GM12865 (cell line): Measurements from ENCODE around the gene ZNF771.

Experiments used
- DNase-seq: peaks from one replicate; pipeline ENCODE4 v3.0.0; 2010; ENCODE audit warnings: low read depth
- H3K4me3 ChIP-seq: 2 replicates; pipeline ENCODE4 v1.5.1; 2011; ENCODE audit warnings: mild to moderate bottlenecking, low read depth, low read length, control low read depth
- TF ChIP-seq, protein P1 (sequence below): IDR thresholded peaks from 2 replicates; pipeline ENCODE4 v1.5.1; 2011; ENCODE audit warnings: low read length, control low read depth, low read depth, inconsistent platforms; ENCODE audit not compliant: insufficient read depth; ENCODE audit errors: missing control alignments

The ZNF771 gene

GRCh38 chr16:30369938-30370455, 37.4 kb upstream of the ZNF771 start:
- peak overlapping the region; percentile 92 for H3K4me3 ChIP-seq
- no peak for DNase-seq
- TF ChIP-seq, protein P1, sequence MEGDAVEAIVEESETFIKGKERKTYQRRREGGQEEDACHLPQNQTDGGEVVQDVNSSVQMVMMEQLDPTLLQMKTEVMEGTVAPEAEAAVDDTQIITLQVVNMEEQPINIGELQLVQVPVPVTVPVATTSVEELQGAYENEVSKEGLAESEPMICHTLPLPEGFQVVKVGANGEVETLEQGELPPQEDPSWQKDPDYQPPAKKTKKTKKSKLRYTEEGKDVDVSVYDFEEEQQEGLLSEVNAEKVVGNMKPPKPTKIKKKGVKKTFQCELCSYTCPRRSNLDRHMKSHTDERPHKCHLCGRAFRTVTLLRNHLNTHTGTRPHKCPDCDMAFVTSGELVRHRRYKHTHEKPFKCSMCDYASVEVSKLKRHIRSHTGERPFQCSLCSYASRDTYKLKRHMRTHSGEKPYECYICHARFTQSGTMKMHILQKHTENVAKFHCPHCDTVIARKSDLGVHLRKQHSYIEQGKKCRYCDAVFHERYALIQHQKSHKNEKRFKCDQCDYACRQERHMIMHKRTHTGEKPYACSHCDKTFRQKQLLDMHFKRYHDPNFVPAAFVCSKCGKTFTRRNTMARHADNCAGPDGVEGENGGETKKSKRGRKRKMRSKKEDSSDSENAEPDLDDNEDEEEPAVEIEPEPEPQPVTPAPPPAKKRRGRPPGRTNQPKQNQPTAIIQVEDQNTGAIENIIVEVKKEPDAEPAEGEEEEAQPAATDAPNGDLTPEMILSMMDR: no peak

- H3K4me3 ChIP-seq: peak within 1 kb of the TSS; percentile 92
- TF ChIP-seq, protein P1: no peak
- DNase-seq: peak; percentile 100
Observed at GRCh38 chr16:30370456-30371247, 36.8 kb upstream of the ZNF771 start, which contains the start of gene TBC1D10B. Gene TBC1D10B, minus strand, starts transcription at chr16:30370494. Its CDS starts 311 bp downstream, at chr16:30370183.

- TF ChIP-seq, protein P1: no peak
Observed at GRCh38 chr16:30371248-30371816, 36.1 kb upstream of the ZNF771 start.

GRCh38 chr16:30372038-30372712, 35.2 kb upstream of the ZNF771 start:
- H3K4me3 ChIP-seq: no peak overlapping the region
- TF ChIP-seq, protein P1: no peak
- DNase-seq: no peak

More at GRCh38 chr16:30371248-30371816, 36.1 kb upstream of the ZNF771 start:
- DNase-seq: no peak
- peak overlapping the region; percentile 44 for H3K4me3 ChIP-seq

DNA sequence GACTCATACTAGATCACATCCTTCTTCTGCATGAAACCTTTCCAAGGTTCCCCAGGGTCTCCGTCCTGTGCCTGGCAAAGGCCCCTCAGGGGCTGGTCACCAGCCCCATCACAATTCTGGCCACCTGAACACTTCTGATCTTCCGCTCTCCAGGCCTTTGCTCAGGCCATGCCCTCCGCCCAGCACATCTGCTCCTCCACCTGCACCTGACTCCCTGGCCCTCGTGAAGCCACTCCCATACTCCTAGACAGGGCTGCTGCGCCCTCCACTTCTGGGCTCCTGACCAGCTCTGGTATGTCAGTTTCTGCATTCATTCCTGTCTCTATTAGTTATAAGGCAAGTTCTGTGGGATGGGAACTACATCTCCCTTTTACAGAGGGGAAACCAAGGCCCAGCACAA, 34.7 kb upstream of the ZNF771 start:
- TF ChIP-seq, protein P1: no peak
- no peak for DNase-seq
- H3K4me3 ChIP-seq: no peak overlapping the region

- no peak for DNase-seq
- H3K4me3 ChIP-seq: no peak within 1 kb of the TSS
- TF ChIP-seq, protein P1: no peak
Observed at GRCh38 chr16:30374538-30374937, 32.9 kb upstream of the ZNF771 start, which contains the start of gene MYL11. Gene MYL11, plus strand, starts transcription at chr16:30374802. Its CDS starts 56 bp downstream, at chr16:30374858.
